MV-4-11 (cell line): ENCODE measurements around the gene BSND.

ENCODE experiments used
- DNase-seq: peaks from one replicate; lab custom pipeline; 2025; lab: John Stamatoyannopoulos, UW

BSND gene

DNA sequence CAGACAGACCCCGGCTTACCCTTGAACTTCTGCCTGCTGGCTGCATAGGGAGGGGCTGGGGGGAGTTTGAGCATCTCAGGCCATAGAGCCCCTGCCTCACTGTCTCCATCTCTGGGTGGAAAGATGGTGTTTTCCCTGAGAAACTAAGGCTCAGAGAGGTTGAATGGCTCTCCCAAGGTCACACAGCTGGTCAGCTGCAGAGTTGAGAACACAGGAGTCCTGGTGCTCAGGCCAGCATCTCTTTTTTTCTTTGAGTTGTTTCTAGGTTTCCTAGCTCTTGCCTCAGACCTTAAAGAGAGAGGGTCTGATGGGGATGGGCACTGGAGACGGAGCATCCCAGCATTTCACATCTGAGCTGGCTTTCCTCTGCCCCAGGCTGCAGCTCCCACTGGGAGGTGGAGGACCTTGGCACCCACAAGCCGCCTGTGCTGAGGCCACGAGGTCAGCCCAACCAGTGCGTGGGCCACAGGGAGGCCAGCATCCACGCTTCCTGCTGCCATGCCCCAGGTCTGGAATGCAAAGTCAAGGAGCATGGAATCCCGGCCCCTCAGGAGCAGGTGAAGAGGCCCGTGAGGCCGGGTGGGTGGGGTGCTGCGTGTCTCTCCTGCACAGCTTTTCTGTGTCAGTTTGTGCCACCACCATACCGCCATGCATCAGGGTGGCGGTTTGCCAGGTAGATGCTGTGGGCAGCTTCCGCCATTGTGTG is 62.4 kb downstream of the BSND start:
- no peak for DNase-seq
